ENCODE data around the gene IL3. TPM values are rescaled to one million over a fixed set of nuclear protein-coding genes. Genes with fewer than 3 reads are reported as not detected.

Gene IL3
- total and polyA plus RNA-seq, 9 of the 15 experiments (the other 6 are each of a cell fraction or from before 2014, with no cell fraction given), result not detected

DNA sequence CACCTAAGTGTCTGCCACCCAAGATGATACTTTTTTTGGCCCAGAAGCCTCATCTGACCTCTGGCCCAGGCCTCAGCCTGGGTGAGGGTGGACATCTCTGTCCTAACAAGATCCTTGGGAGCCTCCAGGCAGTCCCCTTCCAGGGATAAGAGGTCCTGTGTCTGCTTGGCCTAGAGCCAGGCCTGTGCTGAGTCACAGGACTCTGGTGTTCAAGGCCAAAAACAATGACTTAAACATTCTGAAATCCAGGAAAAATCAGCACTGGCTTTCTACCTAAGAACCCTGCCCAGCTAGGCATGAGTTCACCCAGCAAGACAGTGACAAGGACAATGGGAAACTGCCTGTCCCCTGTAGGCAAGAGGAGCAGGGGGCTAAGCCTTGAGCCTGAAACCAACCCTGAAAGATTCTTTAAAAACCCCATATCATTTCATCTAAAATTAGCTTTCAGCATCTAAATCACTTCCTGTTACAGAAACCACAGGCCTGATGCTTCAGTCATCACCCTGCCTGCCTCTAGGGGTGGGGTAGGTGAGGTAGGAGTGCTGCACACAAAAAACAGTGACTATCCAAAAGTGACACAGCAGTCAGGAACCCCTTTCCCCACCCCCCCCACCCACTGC, 43.0 kb downstream of the IL3 start (continued):
- TF ChIP-seq, protein P1, sequence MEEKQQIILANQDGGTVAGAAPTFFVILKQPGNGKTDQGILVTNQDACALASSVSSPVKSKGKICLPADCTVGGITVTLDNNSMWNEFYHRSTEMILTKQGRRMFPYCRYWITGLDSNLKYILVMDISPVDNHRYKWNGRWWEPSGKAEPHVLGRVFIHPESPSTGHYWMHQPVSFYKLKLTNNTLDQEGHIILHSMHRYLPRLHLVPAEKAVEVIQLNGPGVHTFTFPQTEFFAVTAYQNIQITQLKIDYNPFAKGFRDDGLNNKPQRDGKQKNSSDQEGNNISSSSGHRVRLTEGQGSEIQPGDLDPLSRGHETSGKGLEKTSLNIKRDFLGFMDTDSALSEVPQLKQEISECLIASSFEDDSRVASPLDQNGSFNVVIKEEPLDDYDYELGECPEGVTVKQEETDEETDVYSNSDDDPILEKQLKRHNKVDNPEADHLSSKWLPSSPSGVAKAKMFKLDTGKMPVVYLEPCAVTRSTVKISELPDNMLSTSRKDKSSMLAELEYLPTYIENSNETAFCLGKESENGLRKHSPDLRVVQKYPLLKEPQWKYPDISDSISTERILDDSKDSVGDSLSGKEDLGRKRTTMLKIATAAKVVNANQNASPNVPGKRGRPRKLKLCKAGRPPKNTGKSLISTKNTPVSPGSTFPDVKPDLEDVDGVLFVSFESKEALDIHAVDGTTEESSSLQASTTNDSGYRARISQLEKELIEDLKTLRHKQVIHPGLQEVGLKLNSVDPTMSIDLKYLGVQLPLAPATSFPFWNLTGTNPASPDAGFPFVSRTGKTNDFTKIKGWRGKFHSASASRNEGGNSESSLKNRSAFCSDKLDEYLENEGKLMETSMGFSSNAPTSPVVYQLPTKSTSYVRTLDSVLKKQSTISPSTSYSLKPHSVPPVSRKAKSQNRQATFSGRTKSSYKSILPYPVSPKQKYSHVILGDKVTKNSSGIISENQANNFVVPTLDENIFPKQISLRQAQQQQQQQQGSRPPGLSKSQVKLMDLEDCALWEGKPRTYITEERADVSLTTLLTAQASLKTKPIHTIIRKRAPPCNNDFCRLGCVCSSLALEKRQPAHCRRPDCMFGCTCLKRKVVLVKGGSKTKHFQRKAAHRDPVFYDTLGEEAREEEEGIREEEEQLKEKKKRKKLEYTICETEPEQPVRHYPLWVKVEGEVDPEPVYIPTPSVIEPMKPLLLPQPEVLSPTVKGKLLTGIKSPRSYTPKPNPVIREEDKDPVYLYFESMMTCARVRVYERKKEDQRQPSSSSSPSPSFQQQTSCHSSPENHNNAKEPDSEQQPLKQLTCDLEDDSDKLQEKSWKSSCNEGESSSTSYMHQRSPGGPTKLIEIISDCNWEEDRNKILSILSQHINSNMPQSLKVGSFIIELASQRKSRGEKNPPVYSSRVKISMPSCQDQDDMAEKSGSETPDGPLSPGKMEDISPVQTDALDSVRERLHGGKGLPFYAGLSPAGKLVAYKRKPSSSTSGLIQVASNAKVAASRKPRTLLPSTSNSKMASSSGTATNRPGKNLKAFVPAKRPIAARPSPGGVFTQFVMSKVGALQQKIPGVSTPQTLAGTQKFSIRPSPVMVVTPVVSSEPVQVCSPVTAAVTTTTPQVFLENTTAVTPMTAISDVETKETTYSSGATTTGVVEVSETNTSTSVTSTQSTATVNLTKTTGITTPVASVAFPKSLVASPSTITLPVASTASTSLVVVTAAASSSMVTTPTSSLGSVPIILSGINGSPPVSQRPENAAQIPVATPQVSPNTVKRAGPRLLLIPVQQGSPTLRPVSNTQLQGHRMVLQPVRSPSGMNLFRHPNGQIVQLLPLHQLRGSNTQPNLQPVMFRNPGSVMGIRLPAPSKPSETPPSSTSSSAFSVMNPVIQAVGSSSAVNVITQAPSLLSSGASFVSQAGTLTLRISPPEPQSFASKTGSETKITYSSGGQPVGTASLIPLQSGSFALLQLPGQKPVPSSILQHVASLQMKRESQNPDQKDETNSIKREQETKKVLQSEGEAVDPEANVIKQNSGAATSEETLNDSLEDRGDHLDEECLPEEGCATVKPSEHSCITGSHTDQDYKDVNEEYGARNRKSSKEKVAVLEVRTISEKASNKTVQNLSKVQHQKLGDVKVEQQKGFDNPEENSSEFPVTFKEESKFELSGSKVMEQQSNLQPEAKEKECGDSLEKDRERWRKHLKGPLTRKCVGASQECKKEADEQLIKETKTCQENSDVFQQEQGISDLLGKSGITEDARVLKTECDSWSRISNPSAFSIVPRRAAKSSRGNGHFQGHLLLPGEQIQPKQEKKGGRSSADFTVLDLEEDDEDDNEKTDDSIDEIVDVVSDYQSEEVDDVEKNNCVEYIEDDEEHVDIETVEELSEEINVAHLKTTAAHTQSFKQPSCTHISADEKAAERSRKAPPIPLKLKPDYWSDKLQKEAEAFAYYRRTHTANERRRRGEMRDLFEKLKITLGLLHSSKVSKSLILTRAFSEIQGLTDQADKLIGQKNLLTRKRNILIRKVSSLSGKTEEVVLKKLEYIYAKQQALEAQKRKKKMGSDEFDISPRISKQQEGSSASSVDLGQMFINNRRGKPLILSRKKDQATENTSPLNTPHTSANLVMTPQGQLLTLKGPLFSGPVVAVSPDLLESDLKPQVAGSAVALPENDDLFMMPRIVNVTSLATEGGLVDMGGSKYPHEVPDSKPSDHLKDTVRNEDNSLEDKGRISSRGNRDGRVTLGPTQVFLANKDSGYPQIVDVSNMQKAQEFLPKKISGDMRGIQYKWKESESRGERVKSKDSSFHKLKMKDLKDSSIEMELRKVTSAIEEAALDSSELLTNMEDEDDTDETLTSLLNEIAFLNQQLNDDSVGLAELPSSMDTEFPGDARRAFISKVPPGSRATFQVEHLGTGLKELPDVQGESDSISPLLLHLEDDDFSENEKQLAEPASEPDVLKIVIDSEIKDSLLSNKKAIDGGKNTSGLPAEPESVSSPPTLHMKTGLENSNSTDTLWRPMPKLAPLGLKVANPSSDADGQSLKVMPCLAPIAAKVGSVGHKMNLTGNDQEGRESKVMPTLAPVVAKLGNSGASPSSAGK (IDR thresholded peaks at IDR 0.05), result no peak
- peak; percentile 97 for TF ChIP-seq MEIS2 (IDR thresholded peaks at IDR 0.05; ENCODE audit: partially characterized antibody)
- TF ChIP-seq MCM2 (IDR thresholded peaks at IDR 0.05; ENCODE audit: low read depth), result no peak
- TF ChIP-seq ZNF444 (CRISPR knock-in tag; IDR thresholded peaks at IDR 0.05), result no peak
- TF ChIP-seq CHD2 (IDR thresholded peaks at IDR 0.05; ENCODE audit: low read depth, low read length), result no peak
- TF ChIP-seq, protein P2, sequence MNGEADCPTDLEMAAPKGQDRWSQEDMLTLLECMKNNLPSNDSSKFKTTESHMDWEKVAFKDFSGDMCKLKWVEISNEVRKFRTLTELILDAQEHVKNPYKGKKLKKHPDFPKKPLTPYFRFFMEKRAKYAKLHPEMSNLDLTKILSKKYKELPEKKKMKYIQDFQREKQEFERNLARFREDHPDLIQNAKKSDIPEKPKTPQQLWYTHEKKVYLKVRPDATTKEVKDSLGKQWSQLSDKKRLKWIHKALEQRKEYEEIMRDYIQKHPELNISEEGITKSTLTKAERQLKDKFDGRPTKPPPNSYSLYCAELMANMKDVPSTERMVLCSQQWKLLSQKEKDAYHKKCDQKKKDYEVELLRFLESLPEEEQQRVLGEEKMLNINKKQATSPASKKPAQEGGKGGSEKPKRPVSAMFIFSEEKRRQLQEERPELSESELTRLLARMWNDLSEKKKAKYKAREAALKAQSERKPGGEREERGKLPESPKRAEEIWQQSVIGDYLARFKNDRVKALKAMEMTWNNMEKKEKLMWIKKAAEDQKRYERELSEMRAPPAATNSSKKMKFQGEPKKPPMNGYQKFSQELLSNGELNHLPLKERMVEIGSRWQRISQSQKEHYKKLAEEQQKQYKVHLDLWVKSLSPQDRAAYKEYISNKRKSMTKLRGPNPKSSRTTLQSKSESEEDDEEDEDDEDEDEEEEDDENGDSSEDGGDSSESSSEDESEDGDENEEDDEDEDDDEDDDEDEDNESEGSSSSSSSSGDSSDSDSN (IDR thresholded peaks at IDR 0.05; ENCODE audit: borderline replicate concordance in 1 of 2, low read depth in 2 of 2, low read length in 2 of 2), result no peak
- TF ChIP-seq E2F8 (IDR thresholded peaks at IDR 0.05; ENCODE audit: low read depth, partially characterized antibody), result no peak
- no peak for TF ChIP-seq YBX1 (IDR thresholded peaks at IDR 0.05)
- no peak for TF ChIP-seq FOXK2 (conservative IDR thresholded peaks at IDR 0.05 in 1 of 2, IDR thresholded peaks at IDR 0.05 in 1 of 2; ENCODE audit: low read depth in 2 of 2)
- no peak for TF ChIP-seq ZNF23 (CRISPR knock-in tag; IDR thresholded peaks at IDR 0.05)
- TF ChIP-seq ZZZ3 (IDR thresholded peaks at IDR 0.05), result no peak

Data from K562 (cell line).